Astrocyte (in vitro differentiated cells and primary cell): ENCODE data around the gene USP34. TPM values are rescaled to one million over a fixed set of nuclear protein-coding genes. Genes with fewer than 3 reads are reported as not detected.

Experiments used
- DNase-seq: peaks from one replicate; pipeline ENCODE4 v3.0.0-alpha.2; 2010; ENCODE audit warnings: low read depth
- FAIRE-seq: peaks from 2 replicates; lab custom pipeline; 2011; peaks lifted over from hg19 to GRCh38; lab: Jason Lieb, UNC
- H2AFZ ChIP-seq: 2 replicates; pipeline ENCODE4 v1.6.0; 2012; ENCODE audit warnings: low read depth, low read length, inconsistent platforms
- H3K27ac ChIP-seq: 2 replicates; pipeline ENCODE4 v1.5.1; 2011; ENCODE audit warnings: low read depth, low read length, inconsistent platforms
- H3K27me3 ChIP-seq: 2 replicates; pipeline ENCODE4 v1.6.0; 2011; ENCODE audit warnings: low read length, inconsistent platforms; ENCODE audit not compliant: insufficient read depth
- H3K36me3 ChIP-seq: 2 replicates; pipeline ENCODE4 v1.5.1; 2011; ENCODE audit warnings: low read length, inconsistent platforms; ENCODE audit not compliant: insufficient read depth
- H3K4me1 ChIP-seq: 2 replicates; pipeline ENCODE4 v1.5.1; 2011; ENCODE audit warnings: low read length, inconsistent platforms; ENCODE audit not compliant: insufficient read depth
- H3K4me2 ChIP-seq: 2 replicates; pipeline ENCODE4 v1.6.0; 2012; ENCODE audit warnings: low read length, inconsistent platforms
- H3K4me3 ChIP-seq: 2 replicates; pipeline ENCODE4 v1.5.1; 2011; ENCODE audit warnings: low read depth, mild to moderate bottlenecking, low read length, inconsistent platforms; ENCODE audit not compliant: insufficient read depth
- H3K79me2 ChIP-seq: 2 replicates; pipeline ENCODE4 v1.6.0; 2012; ENCODE audit warnings: mild to moderate bottlenecking, low read length, inconsistent platforms; ENCODE audit not compliant: insufficient read depth
- H3K9ac ChIP-seq: 2 replicates; pipeline ENCODE4 v1.6.0; 2012; ENCODE audit warnings: mild to moderate bottlenecking, low read length, inconsistent platforms
- H3K9me3 ChIP-seq: 2 replicates; pipeline ENCODE4 v1.5.1; 2012; ENCODE audit warnings: low read depth, mild to moderate bottlenecking, low read length, inconsistent platforms; ENCODE audit not compliant: insufficient read depth
- H4K20me1 ChIP-seq: 2 replicates; pipeline ENCODE4 v1.6.0; 2012; ENCODE audit warnings: low read length, inconsistent platforms; ENCODE audit not compliant: insufficient read depth
- H3K27ac Mint-ChIP-seq: one replicate; pipeline ENCODE4 v1.8.0; 2021; ENCODE audit warnings: mild to moderate bottlenecking, mixed read lengths; ENCODE audit not compliant: unreplicated experiment
- H3K27me3 Mint-ChIP-seq: one replicate; pipeline ENCODE4 v1.8.0; 2021; ENCODE audit warnings: low read depth, mixed read lengths; ENCODE audit not compliant: unreplicated experiment
- H3K36me3 Mint-ChIP-seq: one replicate; pipeline ENCODE4 v1.8.0; 2021; ENCODE audit warnings: low read depth, mixed read lengths; ENCODE audit not compliant: unreplicated experiment
- H3K4me1 Mint-ChIP-seq: one replicate; pipeline ENCODE4 v1.8.0; 2021; ENCODE audit warnings: low read depth, mixed read lengths; ENCODE audit not compliant: unreplicated experiment
- H3K4me3 Mint-ChIP-seq: one replicate; pipeline ENCODE4 v1.8.0; 2021; ENCODE audit warnings: mild to moderate bottlenecking, moderate library complexity, mixed read lengths; ENCODE audit not compliant: unreplicated experiment
- H3K9me3 Mint-ChIP-seq: one replicate; pipeline ENCODE4 v1.8.0; 2021; ENCODE audit warnings: mild to moderate bottlenecking, mixed read lengths; ENCODE audit not compliant: unreplicated experiment
- CTCF ChIP-seq: IDR thresholded peaks from 2 replicates; pipeline ENCODE4 v1.5.1; 2011; ENCODE audit warnings: low read depth, mild to moderate bottlenecking, inconsistent platforms, low read length, moderate library complexity; ENCODE audit not compliant: insufficient read depth
- EZH2 ChIP-seq: IDR thresholded peaks from 2 replicates; pipeline ENCODE4 v1.6.1; 2012; ENCODE audit warnings: mild to moderate bottlenecking, low read length, inconsistent platforms; ENCODE audit not compliant: insufficient read depth
- total RNA-seq: library from RNA; stranded (reverse); gene quantifications from 2 replicates; pipeline ENCODE4 v1.2.1, GENCODE V29; 2021

USP34 gene
- total RNA-seq, 1 donor from 2014 or later = 99.9 TPM

GRCh38 chr2:61377046-61377445 is 93.8 kb downstream of the USP34 start:
- Histone ChIP-seq H3K4me3 (no peak overlapping the region), H2AFZ (no peak overlapping the region), H3K4me1 (no peaks in the 10 kb centered on the region), H3K9me3 (no peaks in the 10 kb centered on the region), H3K36me3 (peaks cover 22% of the 10 kb centered on the region), H3K4me2 (no peak overlapping the region), H3K79me2 (peaks cover 26% of the 10 kb centered on the region), H3K27ac (no peak overlapping the region), H4K20me1 (peaks cover 21% of the 10 kb centered on the region), H3K27me3 (no peaks in the 10 kb centered on the region), H3K9ac (no peak overlapping the region)
- no peak overlapping the region for H3K27ac Mint-ChIP-seq
- DNase-seq (no peak), FAIRE-seq (no peak)
- H3K36me3 Mint-ChIP-seq = peaks cover 12% of the 10 kb centered on the region
- no peak overlapping the region for H3K4me3 Mint-ChIP-seq
- no peaks in the 10 kb centered on the region for H3K9me3 Mint-ChIP-seq
- H3K4me1 Mint-ChIP-seq = no peaks in the 10 kb centered on the region
- TF ChIP-seq EZH2 (no peak), CTCF (no peak)
- no peaks in the 10 kb centered on the region for H3K27me3 Mint-ChIP-seq

- no peak overlapping the region for H3K4me2 ChIP-seq
- FAIRE-seq (no peak), DNase-seq (no peak)
- peaks cover 16% of the 10 kb centered on the region for H4K20me1 ChIP-seq
- H3K9me3 ChIP-seq = no peaks in the 10 kb centered on the region
- peaks cover 22% of the 10 kb centered on the region for H3K36me3 ChIP-seq
- H3K27ac ChIP-seq = no peak overlapping the region
- no peak overlapping the region for H2AFZ ChIP-seq
- Mint-ChIP-seq H3K36me3 (peaks cover 9% of the 10 kb centered on the region), H3K27me3 (no peaks in the 10 kb centered on the region), H3K9me3 (no peaks in the 10 kb centered on the region), H3K27ac (no peak overlapping the region), H3K4me1 (no peaks in the 10 kb centered on the region), H3K4me3 (no peak overlapping the region)
- H3K4me1 ChIP-seq = no peaks in the 10 kb centered on the region
- no peaks in the 10 kb centered on the region for H3K27me3 ChIP-seq
- peaks cover 24% of the 10 kb centered on the region for H3K79me2 ChIP-seq
- no peak overlapping the region for H3K9ac ChIP-seq
- H3K4me3 ChIP-seq = no peak overlapping the region
- TF ChIP-seq CTCF (no peak), EZH2 (no peak)
Measured at GRCh38 chr2:61376211-61376610, 94.7 kb downstream of the USP34 start.

- no peak overlapping the region for H3K27ac Mint-ChIP-seq
- Histone ChIP-seq H3K27me3 (no peaks in the 10 kb centered on the region), H3K4me2 (no peak overlapping the region), H3K4me3 (no peak overlapping the region), H2AFZ (no peak overlapping the region), H3K36me3 (peaks cover 29% of the 10 kb centered on the region), H3K79me2 (peaks cover 33% of the 10 kb centered on the region), H3K9ac (no peak overlapping the region), H3K9me3 (no peaks in the 10 kb centered on the region), H4K20me1 (peaks cover 10% of the 10 kb centered on the region), H3K4me1 (no peaks in the 10 kb centered on the region), H3K27ac (no peak overlapping the region)
- peaks cover 13% of the 10 kb centered on the region for H3K36me3 Mint-ChIP-seq
- H3K4me3 Mint-ChIP-seq = no peak overlapping the region
- FAIRE-seq (no peak), DNase-seq (no peak)
- TF ChIP-seq CTCF (no peak), EZH2 (no peak)
- no peaks in the 10 kb centered on the region for H3K4me1 Mint-ChIP-seq
- no peaks in the 10 kb centered on the region for H3K27me3 Mint-ChIP-seq
- no peaks in the 10 kb centered on the region for H3K9me3 Mint-ChIP-seq
Measured at GRCh38 chr2:61371027-61371426, 99.9 kb downstream of the USP34 start.
